Stimulated activated memory B cell treated with anti-CD40 and anti-IgM and Interleukin-4, amounts not matched to agents 10 μg/mL and 1 μg/mL and 100 μg/mL, for 72 hours (primary cell): ENCODE results near the gene GFRA1.

Experiments used
- ATAC-seq: fragments of 150-1000 bp; cut with Tn5 transposase; 2 replicates; pipeline ENCODE4 v1.10.0; 2021
- H3K27ac Mint-ChIP-seq: one replicate; pipeline ENCODE4 v1.8.0; 2022; ENCODE audit warnings: mild to moderate bottlenecking, mixed read lengths
- H3K27me3 Mint-ChIP-seq: one replicate; pipeline ENCODE4 v1.8.0; 2022; ENCODE audit warnings: mixed read lengths
- H3K36me3 Mint-ChIP-seq: one replicate; pipeline ENCODE4 v1.8.0; 2022; ENCODE audit warnings: mixed read lengths
- H3K4me1 Mint-ChIP-seq: one replicate; pipeline ENCODE4 v1.8.0; 2022; ENCODE audit warnings: mixed read lengths
- H3K4me3 Mint-ChIP-seq: one replicate; pipeline ENCODE4 v1.8.0; 2022; ENCODE audit warnings: mild to moderate bottlenecking, moderate library complexity, mixed read lengths
- H3K9me3 Mint-ChIP-seq: one replicate; pipeline ENCODE4 v1.8.0; 2022; ENCODE audit warnings: mixed read lengths

Gene GFRA1

DNA sequence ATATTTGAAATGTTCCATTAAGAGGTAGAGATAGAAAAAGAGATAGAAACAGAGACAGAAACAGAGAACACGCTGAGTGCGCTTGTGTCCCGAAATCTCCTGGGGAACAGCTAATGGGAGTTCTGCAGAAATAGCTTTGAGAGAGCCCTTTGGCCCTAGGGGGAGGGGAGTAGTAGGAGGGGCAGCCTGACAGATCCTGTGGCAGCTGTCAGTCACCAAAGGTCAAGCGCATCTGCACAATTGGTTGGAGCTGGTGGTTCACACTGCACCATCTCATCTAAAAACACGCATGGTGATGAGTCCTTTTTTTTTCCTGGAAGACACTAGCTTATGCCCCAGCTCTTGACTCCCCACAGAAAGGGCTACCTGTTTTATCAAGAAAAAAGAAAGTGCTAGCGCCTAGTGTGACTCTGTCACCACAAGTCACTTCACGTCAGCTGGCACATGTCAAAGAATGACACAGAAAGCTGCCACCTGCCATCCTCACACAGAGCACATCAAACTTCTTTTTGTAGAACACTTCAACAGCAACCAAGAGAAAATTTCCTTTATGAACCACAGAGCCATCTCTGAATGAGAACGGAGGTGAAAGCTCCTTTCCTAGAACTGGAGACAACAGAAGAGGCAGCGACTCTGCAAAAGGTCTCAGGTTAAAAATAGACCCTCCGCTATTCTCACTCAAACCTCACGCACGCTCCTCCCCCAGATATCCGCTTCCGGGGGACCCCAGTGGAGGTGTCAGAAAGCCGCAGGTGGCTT, 125.7 kb downstream of the GFRA1 start:
- Mint-ChIP-seq H3K27ac (no peak overlapping the region), H3K36me3 (no peaks in the 10 kb centered on the region), H3K27me3 (no peaks in the 10 kb centered on the region), H3K9me3 (peaks cover 7% of the 10 kb centered on the region), H3K4me1 (no peaks in the 10 kb centered on the region), H3K4me3 (no peak overlapping the region)
- no peak for ATAC-seq

DNA sequence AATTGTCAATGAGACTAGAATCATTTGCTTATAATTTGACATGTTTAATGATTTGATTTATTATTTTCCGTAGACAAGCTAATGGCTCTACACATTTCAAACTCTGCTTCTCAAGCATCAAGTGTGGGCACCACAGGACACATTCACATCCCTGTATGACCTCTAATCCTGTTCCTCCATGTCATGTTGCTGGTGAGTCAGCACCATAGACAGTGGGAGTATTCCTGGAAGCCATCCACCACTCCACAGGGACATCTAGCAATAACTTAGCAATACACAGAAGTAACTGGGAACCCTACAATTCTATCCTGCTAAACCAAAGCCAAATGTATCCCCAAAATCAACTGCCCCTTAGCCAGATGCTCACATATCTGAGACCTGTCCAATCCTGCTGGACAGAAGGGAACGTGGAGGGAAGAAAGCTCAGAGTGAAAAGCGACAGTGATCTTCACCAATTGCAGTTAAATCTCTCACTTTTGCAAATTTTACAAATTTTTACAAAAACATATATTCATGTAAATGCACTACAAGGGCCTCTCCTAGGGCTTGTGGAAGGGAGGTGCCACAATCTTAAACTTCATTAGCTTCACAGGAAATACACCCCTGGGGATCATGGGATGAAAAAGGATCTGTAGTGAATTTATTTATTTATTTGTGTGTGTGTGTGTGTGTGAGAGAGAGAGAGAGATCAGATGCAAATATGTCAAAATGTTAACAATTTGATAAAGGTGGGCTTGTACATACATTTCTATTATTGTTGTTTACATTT, 126.5 kb downstream of the GFRA1 start:
- Mint-ChIP-seq H3K27ac (no peak overlapping the region), H3K4me3 (no peak overlapping the region), H3K36me3 (no peaks in the 10 kb centered on the region), H3K27me3 (no peaks in the 10 kb centered on the region), H3K4me1 (no peaks in the 10 kb centered on the region), H3K9me3 (peaks cover 3% of the 10 kb centered on the region)
- ATAC-seq, result no peak

GRCh38 chr10:116143673-116144222, 129.3 kb downstream of the GFRA1 start:
- Mint-ChIP-seq H3K4me3 (no peak overlapping the region), H3K9me3 (peaks cover 3% of the 10 kb centered on the region), H3K4me1 (no peaks in the 10 kb centered on the region), H3K27ac (no peak overlapping the region), H3K36me3 (no peaks in the 10 kb centered on the region), H3K27me3 (no peaks in the 10 kb centered on the region)
- ATAC-seq, result no peak

DNA sequence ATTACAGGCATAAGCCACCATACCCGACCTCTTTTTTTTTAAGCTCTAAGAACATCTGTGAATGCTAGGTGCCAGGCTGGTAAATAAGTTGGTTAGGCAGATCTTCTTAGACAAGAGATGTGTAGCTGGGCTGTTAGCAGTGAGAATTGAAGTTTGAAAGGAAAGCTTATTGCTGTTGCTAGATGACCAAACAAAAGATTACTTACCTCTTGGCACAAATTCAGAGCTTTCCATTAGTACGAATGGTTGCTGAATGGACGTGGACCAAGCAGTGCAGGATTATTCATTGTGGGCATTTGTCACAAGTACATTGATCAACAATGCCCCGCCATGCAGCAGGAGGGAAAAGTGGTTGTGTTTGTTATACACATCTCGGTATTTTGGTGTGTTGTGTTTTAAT, 131.2 kb downstream of the GFRA1 start:
- ATAC-seq, result no peak
- no peaks in the 10 kb centered on the region for H3K27me3 Mint-ChIP-seq
- no peaks in the 10 kb centered on the region for H3K4me1 Mint-ChIP-seq
- H3K4me3 Mint-ChIP-seq, result no peak overlapping the region
- H3K9me3 Mint-ChIP-seq, result peaks cover 3% of the 10 kb centered on the region
- H3K27ac Mint-ChIP-seq, result no peak overlapping the region
- no peaks in the 10 kb centered on the region for H3K36me3 Mint-ChIP-seq

DNA sequence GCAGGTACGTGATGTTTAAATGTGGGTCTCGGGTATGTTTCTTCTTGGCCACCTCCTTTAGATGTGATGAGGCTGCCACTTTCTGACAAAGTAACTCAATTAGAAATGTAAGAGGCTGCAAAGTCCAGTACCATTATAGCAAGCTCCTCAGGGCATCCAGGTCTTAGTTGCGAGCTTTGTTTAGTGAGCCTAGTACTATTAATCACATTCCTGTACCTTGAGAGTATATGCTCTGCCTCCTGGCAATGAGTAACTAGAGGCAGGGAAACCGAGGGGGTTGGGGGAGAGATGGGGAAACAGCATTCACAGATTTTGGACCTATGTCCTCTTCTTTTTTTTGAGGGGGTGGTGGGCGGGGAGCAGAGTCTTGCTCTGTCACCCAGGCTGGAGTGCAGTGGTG, 131.8 kb downstream of the GFRA1 start:
- H3K36me3 Mint-ChIP-seq, result no peaks in the 10 kb centered on the region
- H3K4me1 Mint-ChIP-seq, result no peaks in the 10 kb centered on the region
- no peak overlapping the region for H3K4me3 Mint-ChIP-seq
- H3K27ac Mint-ChIP-seq, result no peak overlapping the region
- ATAC-seq, result no peak
- no peaks in the 10 kb centered on the region for H3K27me3 Mint-ChIP-seq
- peaks cover 3% of the 10 kb centered on the region for H3K9me3 Mint-ChIP-seq

DNA sequence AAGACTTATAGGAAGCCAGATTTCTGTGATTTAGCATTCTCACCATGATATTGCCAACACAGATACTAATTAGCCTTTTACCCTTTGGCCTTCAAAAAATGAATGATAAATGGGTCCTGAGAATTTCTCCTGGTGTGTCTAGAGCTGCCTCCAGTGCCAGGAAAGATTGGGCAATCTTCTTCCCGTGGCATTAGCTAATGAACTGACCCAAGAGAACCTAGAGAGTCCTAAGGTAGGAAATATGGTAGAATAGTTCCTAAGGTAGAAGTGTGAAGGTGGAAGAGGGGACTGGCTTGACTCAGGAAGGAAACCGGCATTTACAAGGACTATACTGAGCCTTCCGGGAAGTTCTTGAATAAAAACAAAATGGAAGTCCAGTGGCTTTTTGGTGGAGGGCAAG, 133.1 kb downstream of the GFRA1 start:
- no peaks in the 10 kb centered on the region for H3K36me3 Mint-ChIP-seq
- H3K4me3 Mint-ChIP-seq, result no peak overlapping the region
- H3K9me3 Mint-ChIP-seq, result peaks cover 3% of the 10 kb centered on the region
- no peaks in the 10 kb centered on the region for H3K4me1 Mint-ChIP-seq
- H3K27me3 Mint-ChIP-seq, result no peaks in the 10 kb centered on the region
- ATAC-seq, result no peak
- H3K27ac Mint-ChIP-seq, result no peak overlapping the region

- Mint-ChIP-seq H3K4me1 (no peaks in the 10 kb centered on the region), H3K36me3 (no peaks in the 10 kb centered on the region), H3K4me3 (no peak overlapping the region), H3K27me3 (no peaks in the 10 kb centered on the region), H3K27ac (no peak overlapping the region), H3K9me3 (peaks cover 3% of the 10 kb centered on the region)
- ATAC-seq, result no peak
Measured at GRCh38 chr10:116138897-116139296, 134.1 kb downstream of the GFRA1 start.

DNA sequence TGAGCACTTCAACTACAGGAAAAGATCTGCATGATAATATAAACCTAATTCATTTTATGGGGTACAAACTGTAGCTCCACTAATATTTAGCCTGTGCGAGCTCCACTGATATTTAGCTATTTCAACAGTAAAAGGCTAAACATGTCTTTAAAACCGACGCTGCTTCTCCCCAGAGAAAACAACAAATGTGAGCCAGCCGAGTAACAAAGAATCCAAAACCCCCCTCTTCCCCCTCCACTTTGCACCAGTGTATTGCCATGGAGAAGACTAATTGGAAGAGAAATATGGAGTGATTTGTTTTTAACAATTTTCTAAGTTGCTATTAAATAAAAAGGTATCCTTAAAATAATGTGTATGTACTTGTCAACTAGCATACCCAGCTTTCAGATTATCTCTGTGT, 136.7 kb downstream of the GFRA1 start:
- no peak for ATAC-seq
- no peaks in the 10 kb centered on the region for H3K36me3 Mint-ChIP-seq

GRCh38 chr10:116134322-116134721, 138.7 kb downstream of the GFRA1 start:
- H3K36me3 Mint-ChIP-seq, result no peaks in the 10 kb centered on the region
- ATAC-seq, result no peak
- H3K27me3 Mint-ChIP-seq, result no peaks in the 10 kb centered on the region
- no peaks in the 10 kb centered on the region for H3K4me1 Mint-ChIP-seq
- no peak overlapping the region for H3K27ac Mint-ChIP-seq
- H3K4me3 Mint-ChIP-seq, result no peak overlapping the region
- H3K9me3 Mint-ChIP-seq, result peaks cover 1% of the 10 kb centered on the region

More for the DNA sequence above, 136.7 kb downstream of the GFRA1 start:
- no peaks in the 10 kb centered on the region for H3K4me1 Mint-ChIP-seq
- no peak overlapping the region for H3K27ac Mint-ChIP-seq
- no peak overlapping the region for H3K4me3 Mint-ChIP-seq
- H3K9me3 Mint-ChIP-seq, result peaks cover 3% of the 10 kb centered on the region
- H3K27me3 Mint-ChIP-seq, result no peaks in the 10 kb centered on the region

DNA sequence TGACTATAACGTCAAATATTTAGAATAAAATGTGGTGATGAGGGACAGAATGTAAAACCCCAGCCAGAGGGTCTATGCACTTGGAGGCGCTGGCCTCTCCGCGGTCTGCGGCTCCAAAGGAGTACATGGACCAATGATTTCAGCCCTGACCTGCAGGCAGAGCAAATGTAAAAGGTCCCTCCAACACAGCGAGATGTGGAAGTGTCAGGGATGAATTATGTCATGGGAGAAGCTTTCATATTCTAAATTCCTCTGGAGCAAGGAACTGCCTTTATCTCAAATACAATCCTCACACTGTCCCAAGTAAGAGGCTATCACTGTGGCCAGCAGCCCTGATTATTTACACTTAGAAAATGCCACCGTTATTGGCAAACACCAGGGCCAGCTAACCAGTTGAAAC, 139.4 kb downstream of the GFRA1 start:
- Mint-ChIP-seq H3K4me1 (no peaks in the 10 kb centered on the region), H3K4me3 (no peak overlapping the region), H3K27me3 (no peaks in the 10 kb centered on the region), H3K27ac (no peak overlapping the region), H3K9me3 (peaks cover 5% of the 10 kb centered on the region), H3K36me3 (no peaks in the 10 kb centered on the region)
- no peak for ATAC-seq

GRCh38 chr10:116132780-116133399, 140.1 kb downstream of the GFRA1 start:
- H3K9me3 Mint-ChIP-seq, result peaks cover 5% of the 10 kb centered on the region
- no peaks in the 10 kb centered on the region for H3K4me1 Mint-ChIP-seq
- ATAC-seq, result no peak
- H3K27ac Mint-ChIP-seq, result no peak overlapping the region
- H3K36me3 Mint-ChIP-seq, result no peaks in the 10 kb centered on the region
- H3K27me3 Mint-ChIP-seq, result no peaks in the 10 kb centered on the region
- no peak overlapping the region for H3K4me3 Mint-ChIP-seq

DNA sequence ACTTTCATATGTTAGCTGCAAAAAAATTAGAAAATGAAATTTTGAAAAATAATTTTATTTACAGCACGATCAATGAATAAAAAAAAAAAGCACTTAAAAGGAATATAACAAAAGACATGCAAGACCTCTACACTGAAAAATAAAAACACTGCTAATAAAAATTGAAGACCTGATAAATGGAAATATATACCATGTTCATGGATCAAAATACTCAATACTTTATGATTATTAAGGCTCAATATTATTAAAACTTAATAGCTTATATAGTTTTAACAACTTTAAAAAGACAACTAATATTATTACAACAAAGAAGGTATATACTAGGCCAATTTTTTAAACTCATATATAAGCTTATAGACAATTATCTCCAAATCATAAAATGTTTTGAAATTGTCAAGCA, 143.0 kb downstream of the GFRA1 start:
- Mint-ChIP-seq H3K27ac (no peak overlapping the region), H3K27me3 (no peaks in the 10 kb centered on the region), H3K36me3 (no peaks in the 10 kb centered on the region), H3K4me1 (no peaks in the 10 kb centered on the region), H3K9me3 (peaks cover 5% of the 10 kb centered on the region), H3K4me3 (no peak overlapping the region)
- ATAC-seq, result no peak

DNA sequence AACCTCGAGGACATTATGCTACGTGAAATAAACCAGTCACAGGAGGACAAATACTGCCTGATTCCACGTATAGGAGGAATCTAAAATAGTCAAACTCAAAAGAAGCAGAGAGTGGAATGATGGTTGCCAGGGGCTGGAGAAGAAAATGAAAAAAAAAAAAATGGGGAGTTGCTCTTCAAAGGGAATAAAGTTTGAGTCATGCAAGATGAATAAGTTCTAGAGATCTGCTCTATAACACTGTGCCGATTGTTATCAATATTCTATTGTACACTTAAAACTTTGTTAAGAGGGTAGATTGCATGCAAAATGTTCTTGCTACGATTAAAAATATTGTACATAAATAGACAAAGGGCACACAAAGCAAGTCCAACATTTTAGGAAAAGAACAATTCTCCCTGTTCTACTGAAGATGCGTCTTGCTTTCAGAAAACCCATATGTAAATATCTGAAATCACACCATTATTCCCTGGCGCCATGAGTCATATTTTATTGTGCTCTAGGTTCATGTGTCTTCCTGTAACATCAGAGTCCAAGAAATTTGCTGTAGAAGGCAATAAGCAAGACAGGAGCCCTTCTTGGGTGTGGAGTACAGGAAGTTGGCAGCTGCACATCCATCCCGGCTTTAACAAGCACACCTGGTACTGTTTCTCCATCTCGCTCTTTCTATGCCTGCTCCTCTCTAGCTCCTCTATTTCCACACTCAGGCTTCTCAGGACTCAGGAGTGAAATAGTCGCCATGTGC, 145.9 kb downstream of the GFRA1 start:
- H3K27ac Mint-ChIP-seq, result no peak overlapping the region
- no peak overlapping the region for H3K4me3 Mint-ChIP-seq
- H3K9me3 Mint-ChIP-seq, result peaks cover 5% of the 10 kb centered on the region
- no peaks in the 10 kb centered on the region for H3K36me3 Mint-ChIP-seq
- H3K27me3 Mint-ChIP-seq, result no peaks in the 10 kb centered on the region
- no peak for ATAC-seq
- H3K4me1 Mint-ChIP-seq, result no peaks in the 10 kb centered on the region

DNA sequence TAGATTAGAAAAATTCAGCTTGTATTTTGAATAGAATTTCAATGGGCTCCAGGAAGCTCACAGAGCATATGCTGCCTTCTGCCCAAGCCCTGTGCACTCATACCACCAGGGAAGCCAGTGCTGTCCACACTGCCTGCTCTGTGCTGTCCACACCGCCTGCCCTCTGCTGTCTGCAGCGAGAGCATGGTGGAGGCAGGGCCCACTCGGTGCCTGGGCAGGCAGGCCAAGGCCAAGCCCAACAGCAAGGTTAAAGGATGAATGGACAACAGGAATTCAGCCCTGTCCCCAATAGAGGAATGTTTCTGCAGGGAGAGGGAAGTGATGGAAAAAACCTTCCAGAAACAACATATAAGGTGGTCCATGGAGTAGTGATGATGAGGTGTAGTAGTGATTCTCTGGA, 146.8 kb downstream of the GFRA1 start:
- Mint-ChIP-seq H3K27ac (no peak overlapping the region), H3K36me3 (no peaks in the 10 kb centered on the region), H3K27me3 (no peaks in the 10 kb centered on the region), H3K4me3 (no peak overlapping the region), H3K9me3 (peaks cover 5% of the 10 kb centered on the region), H3K4me1 (no peaks in the 10 kb centered on the region)
- no peak for ATAC-seq

DNA sequence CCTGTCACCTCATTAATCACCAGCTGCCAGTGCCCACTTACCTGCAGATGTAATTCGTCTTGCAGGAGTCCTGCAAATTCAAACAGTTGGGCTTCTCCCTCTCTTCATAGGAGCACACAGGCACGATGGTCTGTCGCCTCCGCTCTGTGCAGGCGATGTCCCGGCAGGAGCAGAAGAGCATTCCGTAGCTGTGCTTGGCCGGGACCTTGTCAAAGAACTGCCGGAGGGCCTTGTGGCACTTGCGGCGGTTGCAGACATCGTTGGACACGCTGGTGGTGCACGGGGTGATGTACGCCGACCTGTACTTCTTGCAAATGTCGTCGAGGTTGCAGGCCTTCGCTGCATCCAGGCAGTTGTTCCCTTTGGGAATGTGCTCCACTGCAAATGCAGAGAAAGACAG, 147.8 kb downstream of the GFRA1 start:
- Mint-ChIP-seq H3K4me3 (no peak overlapping the region), H3K4me1 (no peaks in the 10 kb centered on the region), H3K36me3 (no peaks in the 10 kb centered on the region), H3K27me3 (no peaks in the 10 kb centered on the region), H3K27ac (no peak overlapping the region), H3K9me3 (peaks cover 5% of the 10 kb centered on the region)
- ATAC-seq, result no peak
